T-cell (primary cell): ENCODE measurements around the gene PTP4A1. TPM values are rescaled to one million over a fixed set of nuclear protein-coding genes. Genes with fewer than 3 reads are reported as not detected.

Source experiments
- ATAC-seq, 4 experiments: fragments of 200-7000 bp in 3 of 4; fragments of 150-1000 bp in 1 of 4; cut with Tn5 transposase; replicated peaks in 1 of 4; 1 replicate in 3 of 4; 2 replicates in 1 of 4; pipeline ENCODE4 v1.10.0; 2021; ENCODE audit warnings: moderate library complexity in 3 of 4, mild to moderate bottlenecking in 2 of 4, moderate number of reproducible peaks in 1 of 4
- CTCF ChIA-PET, 2 donors: fragments of 300-600 bp; sonication (Branson Sonifier 250); formaldehyde crosslinking; loops; one replicate each; lab custom pipeline; 2022; ENCODE audit warnings: antibody characterized with exemption in 2 of 2; lab: Charles Lee
- POLR2A ChIA-PET, 2 donors: fragments of 300-600 bp; sonication (Branson Sonifier 250); formaldehyde crosslinking; loops; one replicate each; lab custom pipeline; 2022; ENCODE audit warnings: antibody characterized with exemption in 2 of 2; lab: Charles Lee
- DNase-seq, 35 experiments: peaks; one replicate each; pipeline versions ENCODE4 v3.0.0 to v3.0.0-alpha.2; 2013 to 2023
- H3K27ac ChIP-seq: one replicate; pipeline ENCODE4 v1.5.1; 2013; ENCODE audit warnings: low read length
- H3K27me3 ChIP-seq, 2 experiments: replicated peaks in 1 of 2; 1 replicate in 1 of 2; 2 replicates in 1 of 2; pipeline versions ENCODE4 v1.6.1 to v1.7.0; 2013; ENCODE audit warnings: low read length in 1 of 2, mixed read lengths in 1 of 2; ENCODE audit not compliant: control insufficient read depth in 2 of 2, insufficient read depth in 2 of 2; ENCODE audit errors: extremely low read depth in 1 of 2
- H3K36me3 ChIP-seq, 2 donors: 1 replicate in 1 of 2; 2 replicates in 1 of 2; pipeline versions ENCODE4 v1.6.1 to v1.7.0; 2013; ENCODE audit warnings: low read length in 1 of 2; ENCODE audit not compliant: control insufficient read depth in 2 of 2, insufficient read depth in 1 of 2; ENCODE audit errors: extremely low read depth in 1 of 2
- H3K4me1 ChIP-seq, 2 experiments: 1 replicate in 1 of 2; 2 replicates in 1 of 2; pipeline versions ENCODE4 v1.6.1 to v1.7.0; 2013; ENCODE audit warnings: low read length in 2 of 2, mixed read lengths in 1 of 2; ENCODE audit not compliant: insufficient read depth in 2 of 2, control insufficient read depth in 1 of 2; ENCODE audit errors: extremely low read depth in 1 of 2
- H3K4me3 ChIP-seq, 2 donors: 1 replicate in 1 of 2; 2 replicates in 1 of 2; pipeline versions ENCODE4 v1.5.1 to v1.7.0; 2013; ENCODE audit warnings: mild to moderate bottlenecking in 2 of 2, low read length in 1 of 2, moderate library complexity in 1 of 2; ENCODE audit not compliant: control insufficient read depth in 1 of 2; ENCODE audit errors: extremely low read depth in 1 of 2
- H3K9me3 ChIP-seq: 2 replicates; pipeline ENCODE4 v1.7.0; 2013
- H3K27ac Mint-ChIP-seq, 2 donors: one replicate each; pipeline ENCODE4 v1.8.0; 2020 to 2021; ENCODE audit warnings: mild to moderate bottlenecking in 2 of 2, mixed read lengths in 2 of 2
- H3K27me3 Mint-ChIP-seq, 2 donors: one replicate each; pipeline ENCODE4 v1.8.0; 2021 to 2022; ENCODE audit warnings: mixed read lengths in 2 of 2
- H3K36me3 Mint-ChIP-seq: one replicate; pipeline ENCODE4 v1.8.0; 2021; ENCODE audit warnings: mixed read lengths
- H3K4me1 Mint-ChIP-seq, 3 donors: one replicate each; pipeline ENCODE4 v1.8.0; 2020 to 2022; ENCODE audit warnings: mixed read lengths in 3 of 3, mild to moderate bottlenecking in 1 of 3
- H3K4me3 Mint-ChIP-seq, 3 donors: one replicate each; pipeline ENCODE4 v1.8.0; 2020 to 2022; ENCODE audit warnings: mild to moderate bottlenecking in 3 of 3, mixed read lengths in 3 of 3, moderate library complexity in 3 of 3
- H3K9me3 Mint-ChIP-seq, 3 donors: one replicate each; pipeline ENCODE4 v1.8.0; 2020 to 2022; ENCODE audit warnings: mixed read lengths in 3 of 3
- WGBS: methylation state at CpG from one replicate; pipeline ENCODE4 v1.1.5; 2013; ENCODE audit warnings: missing lambda C conversion rate; ENCODE audit not compliant: insufficient coverage; 5-methylcytosine and 5-hydroxymethylcytosine counted together
- total RNA-seq, 35 experiments: library from RNA in 6 of 35; stranded (reverse) in 6 of 35; fragments of 120-200 nt in 1 of 35; gene quantifications; one replicate each; pipeline versions ENCODE4 v1.2.1 to v1.2.4 and lab custom pipeline; 2013 to 2026

PTP4A1 gene
- total RNA-seq, 5 donors from 2014 or later (not counting 1 experiment from before 2014, with no cell fraction given), result 28.9 to 160 (median 32.0) TPM

DNA sequence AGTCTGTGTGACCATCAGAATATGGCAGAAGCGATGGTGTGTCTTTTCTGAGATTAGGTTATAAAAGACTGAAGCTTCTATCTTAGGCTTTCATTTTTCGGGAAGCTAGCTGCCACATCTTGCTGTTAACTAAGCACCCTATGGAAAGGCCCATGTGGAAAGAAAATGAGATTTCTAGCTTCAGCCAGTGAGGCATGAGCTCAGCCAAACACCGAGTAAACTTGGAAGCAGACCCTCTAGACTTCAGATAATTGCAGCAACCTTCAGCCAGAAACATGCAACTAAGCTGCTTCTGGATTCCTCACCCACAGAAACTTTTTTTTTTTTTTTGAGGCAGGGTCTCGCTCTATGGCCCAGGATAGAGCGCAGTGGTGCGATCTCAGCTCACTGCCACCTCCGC, 20.6 kb downstream of the PTP4A1 start:
- peaks cover 0 to 6% of the 10 kb centered on the region in 2 donors for H3K27me3 Mint-ChIP-seq
- ATAC-seq, result no peak

DNA sequence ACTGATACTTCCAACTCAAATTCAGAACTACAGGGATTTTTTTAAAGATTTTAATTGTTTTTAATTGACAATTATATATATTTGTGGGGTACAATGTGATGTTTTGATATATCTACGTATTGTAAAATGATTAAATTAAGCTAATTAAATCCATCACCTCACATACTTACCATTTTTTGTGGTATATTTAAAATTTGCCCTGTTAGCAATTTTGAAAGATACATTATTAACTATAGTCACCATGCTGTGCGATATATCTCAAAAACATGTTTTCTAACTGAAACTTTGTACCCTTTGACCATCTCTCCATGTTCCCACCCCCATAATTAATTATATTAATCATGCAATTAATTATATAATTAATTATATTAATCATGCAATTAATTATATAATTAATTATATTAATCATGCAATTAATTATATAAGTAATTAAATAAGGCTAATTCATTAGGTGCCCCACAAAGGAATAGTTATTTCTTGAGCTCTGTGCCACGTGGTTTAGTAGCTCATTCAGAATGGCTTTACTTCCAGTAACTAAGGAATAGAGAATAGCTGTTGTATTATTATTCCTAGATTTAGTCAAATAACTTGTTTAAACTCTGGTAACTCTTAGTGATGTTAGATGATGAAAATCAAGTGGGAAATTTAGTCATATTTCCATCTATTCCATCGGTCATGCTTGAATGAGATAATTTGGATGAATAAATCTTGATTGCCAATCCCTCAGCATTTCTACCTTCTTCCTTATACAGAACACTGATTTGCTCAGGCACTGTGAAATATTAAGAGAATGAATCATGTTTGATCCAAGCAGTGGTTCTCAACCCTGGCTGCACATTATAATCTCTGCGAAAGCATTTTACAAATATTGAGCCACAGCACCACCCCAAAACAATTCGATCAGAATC, 25.1 kb downstream of the PTP4A1 start:
- no CpG with 5 or more reads among the region's 6 CpGs for WGBS
- H3K36me3 Mint-ChIP-seq, result no peaks in the 10 kb centered on the region

More for the DNA sequence above, 20.6 kb downstream of the PTP4A1 start:
- Mint-ChIP-seq H3K4me3 (no peak overlapping the region), H3K9me3 (no peaks in the 10 kb centered on the region), H3K4me1 (peaks cover 2% of the 10 kb centered on the region in 3 donors), H3K27ac (no peak overlapping the region), H3K36me3 (no peaks in the 10 kb centered on the region)
- Histone ChIP-seq H3K36me3 (no peaks in the 10 kb centered on the region), H3K9me3 (no peaks in the 10 kb centered on the region), H3K4me1 (peaks cover 0 to 1% of the 10 kb centered on the region in 2 experiments), H3K27ac (no peak overlapping the region), H3K4me3 (no peak overlapping the region), H3K27me3 (peaks cover 0 to 7% of the 10 kb centered on the region in 2 experiments)
- WGBS, result 88% methylated on average over 7 of the region's 7 CpGs
- DNase-seq, result no peak
- ChIA-PET POLR2A (interaction anchor here in 1 of 2 donors (0.9 kb wide), 1 partner anchor 9 kb away, joined by 3 read pairs; no protein-coding TSS in a partner anchor), CTCF (interaction anchor here (0.6 to 1.6 kb wide), 2 partner anchors 9 to 19 kb away, joined by 3 to 4 read pairs; no protein-coding TSS in a partner anchor)

DNA sequence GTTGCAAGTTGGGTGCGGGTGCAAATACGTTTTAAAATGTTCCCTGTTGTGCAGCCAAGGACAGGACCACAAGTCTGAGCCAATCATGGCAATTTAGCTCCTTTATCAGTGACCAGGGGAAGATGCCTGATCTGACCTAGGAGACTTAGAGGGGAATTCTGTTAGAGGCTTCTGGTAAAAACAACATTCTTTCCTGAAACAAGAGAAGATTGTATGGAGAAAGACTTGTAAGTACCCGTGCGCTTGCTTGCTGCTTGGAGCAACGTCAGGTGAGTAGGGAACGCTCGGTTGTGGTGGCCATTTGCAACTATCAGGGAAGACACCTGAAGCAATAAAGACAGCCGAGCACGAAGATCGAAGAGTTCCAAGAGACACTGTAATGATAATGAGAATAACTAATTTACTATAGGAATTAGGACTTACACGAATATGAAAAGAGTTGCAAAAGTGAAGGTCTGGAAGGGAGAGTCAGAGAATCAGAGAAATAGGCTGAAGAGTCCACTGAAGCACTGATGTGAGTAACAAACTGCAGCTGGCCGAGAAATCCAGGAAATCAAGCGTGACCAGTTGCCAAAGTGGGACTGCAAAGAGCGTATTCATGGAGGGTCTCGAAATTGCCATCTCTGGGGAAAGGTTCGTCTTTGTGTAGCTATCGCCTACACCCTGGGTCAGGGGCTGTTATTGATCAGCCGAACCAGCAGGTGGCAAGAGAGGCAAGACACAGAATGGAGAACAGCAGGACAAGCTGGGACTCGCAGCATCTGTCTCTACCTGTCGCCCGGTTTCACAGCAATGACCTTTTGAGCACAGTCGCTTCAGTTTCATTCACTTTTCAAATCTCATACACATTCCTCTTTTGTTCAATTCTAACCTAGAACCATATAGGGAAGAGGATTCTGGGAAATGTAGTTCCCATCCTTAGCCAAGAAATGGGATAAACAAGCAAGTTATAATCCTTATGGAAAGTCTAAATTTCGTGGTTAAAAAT, 26.1 kb downstream of the PTP4A1 start:
- H3K27me3 Mint-ChIP-seq, result peaks cover 0 to 8% of the 10 kb centered on the region in 2 donors
- Histone ChIP-seq H3K9me3 (no peaks in the 10 kb centered on the region), H3K4me3 (peak overlapping the region; percentile 50 to 73), H3K27ac (no peak overlapping the region), H3K4me1 (peaks cover 0 to 9% of the 10 kb centered on the region in 2 experiments), H3K36me3 (no peaks in the 10 kb centered on the region), H3K27me3 (peaks cover 0 to 7% of the 10 kb centered on the region in 2 experiments)
- H3K36me3 Mint-ChIP-seq, result no peaks in the 10 kb centered on the region
- DNase-seq (peak; percentile 56 to 85 (median 68)), ATAC-seq (peak; percentile 97 to 100 (median 100))
- H3K27ac Mint-ChIP-seq, result no peak overlapping the region
- ChIA-PET CTCF (interaction anchor here (0.5 to 3.4 kb wide), 40 partner anchors 9 to 353 kb away, joined by 3 to 137 read pairs (median 4); partner anchors contain the start of gene PHF3 (in 1 of the 2)), POLR2A (interaction anchor here (0.7 to 1.1 kb wide), 2 partner anchors 37 kb away, joined by 3 to 7 read pairs; no protein-coding TSS in a partner anchor)
- H3K4me3 Mint-ChIP-seq, result peak overlapping the region; percentile 74 to 80 (median 79)
- H3K9me3 Mint-ChIP-seq, result no peaks in the 10 kb centered on the region
- peaks cover 16 to 18% (median 16%) of the 10 kb centered on the region in 3 donors for H3K4me1 Mint-ChIP-seq
- 3% methylated on average over 11 of the region's 23 CpGs for WGBS

More for the DNA sequence above, 25.1 kb downstream of the PTP4A1 start:
- H3K4me3 ChIP-seq, result peak overlapping the region in 1 of 2 donors; percentile 50
- DNase-seq (no peak), ATAC-seq (no peak)
- no peak overlapping the region for H3K27ac ChIP-seq
- H3K27me3 Mint-ChIP-seq, result peaks cover 0 to 8% of the 10 kb centered on the region in 2 donors
- no peaks in the 10 kb centered on the region for H3K36me3 ChIP-seq
- no peaks in the 10 kb centered on the region for H3K9me3 ChIP-seq
- no peak overlapping the region for H3K27ac Mint-ChIP-seq
- H3K4me1 ChIP-seq, result peaks cover 0 to 9% of the 10 kb centered on the region in 2 experiments
- CTCF ChIA-PET, result interaction anchor here (0.5 to 3.4 kb wide), 24 partner anchors 9 to 352 kb away, joined by 3 to 137 read pairs (median 5); partner anchors contain the start of gene PHF3 (in 1 of the 2)
- POLR2A ChIA-PET, result interaction anchor here in 1 of 2 donors (1.1 kb wide), 1 partner anchor 38 kb away, joined by 3 read pairs; no protein-coding TSS in a partner anchor
- H3K9me3 Mint-ChIP-seq, result no peaks in the 10 kb centered on the region
- H3K4me1 Mint-ChIP-seq, result peaks cover 16 to 18% (median 16%) of the 10 kb centered on the region in 3 donors
- H3K27me3 ChIP-seq, result peaks cover 0 to 7% of the 10 kb centered on the region in 2 experiments
- peak overlapping the region; percentile 74 to 80 (median 79) for H3K4me3 Mint-ChIP-seq

DNA sequence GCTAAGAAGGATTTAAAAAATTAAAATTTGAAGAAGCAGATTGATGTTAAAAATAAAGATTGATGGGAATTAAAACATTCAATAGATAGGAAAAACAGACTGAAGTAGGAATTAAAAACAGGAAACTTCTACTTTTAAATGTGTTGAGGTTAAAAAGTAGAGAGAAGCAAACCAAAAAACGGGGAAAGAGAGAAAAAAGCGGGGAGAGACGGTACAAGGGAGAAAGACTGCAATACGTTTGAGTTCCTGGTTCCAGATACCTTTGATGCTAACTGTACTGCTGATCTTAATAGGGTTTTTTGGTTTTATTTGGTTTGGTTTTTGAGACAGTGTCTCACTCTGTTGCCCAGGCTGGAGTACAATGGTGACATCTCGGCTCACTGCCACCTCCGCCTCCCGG, 27.0 kb downstream of the PTP4A1 start:
- POLR2A ChIA-PET, result no interaction called here
- H3K36me3 Mint-ChIP-seq, result no peaks in the 10 kb centered on the region
- ATAC-seq, result no peak
- no peaks in the 10 kb centered on the region for H3K9me3 ChIP-seq
- H3K36me3 ChIP-seq, result no peaks in the 10 kb centered on the region
- no peak for DNase-seq
- no peak overlapping the region for H3K4me3 ChIP-seq
- H3K27ac Mint-ChIP-seq, result no peak overlapping the region
- WGBS, result 85% methylated on average over 3 of the region's 7 CpGs
- H3K4me3 Mint-ChIP-seq, result peak overlapping the region in 1 of 3 donors; percentile 79
- H3K4me1 Mint-ChIP-seq, result peaks cover 16 to 18% (median 16%) of the 10 kb centered on the region in 3 donors
- CTCF ChIA-PET, result interaction anchor here (0.6 to 3.4 kb wide), 28 partner anchors 8 to 204 kb away, joined by 3 to 137 read pairs (median 5); partner anchors contain the start of gene PHF3 (in 1 of the 2)
- peaks cover 0 to 9% of the 10 kb centered on the region in 2 experiments for H3K4me1 ChIP-seq
- H3K27me3 Mint-ChIP-seq, result peaks cover 0 to 8% of the 10 kb centered on the region in 2 donors
- H3K9me3 Mint-ChIP-seq, result no peaks in the 10 kb centered on the region
- no peak overlapping the region for H3K27ac ChIP-seq
- H3K27me3 ChIP-seq, result peaks cover 0 to 7% of the 10 kb centered on the region in 2 experiments

DNA sequence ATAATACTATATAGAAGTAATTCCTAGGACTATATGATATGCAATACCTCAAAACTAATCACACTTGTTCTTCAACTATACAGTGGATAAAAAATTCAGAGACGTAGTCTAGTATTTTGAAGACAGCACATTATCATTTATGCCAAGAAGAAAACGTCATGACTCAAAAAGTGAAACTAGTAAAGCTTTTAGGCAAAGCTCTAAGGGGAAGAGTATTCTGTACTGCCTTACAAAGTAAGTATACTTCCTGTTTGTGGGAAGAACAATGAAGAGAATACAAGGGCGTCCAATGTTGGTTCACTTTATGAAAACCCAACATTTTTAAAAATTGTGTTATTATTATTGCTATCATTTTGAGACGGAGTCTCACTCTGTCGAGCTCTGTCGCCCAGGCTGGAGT, 27.9 kb downstream of the PTP4A1 start:
- H3K4me3 ChIP-seq, result no peak overlapping the region
- H3K36me3 ChIP-seq, result no peaks in the 10 kb centered on the region
- H3K27ac ChIP-seq, result no peak overlapping the region
- POLR2A ChIA-PET, result no interaction called here
- H3K4me3 Mint-ChIP-seq, result no peak overlapping the region
- H3K27ac Mint-ChIP-seq, result no peak overlapping the region
- peaks cover 0 to 8% of the 10 kb centered on the region in 2 donors for H3K27me3 Mint-ChIP-seq
- H3K27me3 ChIP-seq, result peaks cover 0 to 7% of the 10 kb centered on the region in 2 experiments
- H3K4me1 Mint-ChIP-seq, result peaks cover 16 to 18% (median 16%) of the 10 kb centered on the region in 3 donors
- H3K9me3 ChIP-seq, result no peaks in the 10 kb centered on the region
- CTCF ChIA-PET, result interaction anchor here (0.7 to 3.4 kb wide), 7 partner anchors 9 to 164 kb away, joined by 4 to 23 read pairs (median 7); no protein-coding TSS in a partner anchor
- no peak for ATAC-seq
- H3K9me3 Mint-ChIP-seq, result no peaks in the 10 kb centered on the region
- no peaks in the 10 kb centered on the region for H3K36me3 Mint-ChIP-seq
- DNase-seq, result no peak
- H3K4me1 ChIP-seq, result peaks cover 0 to 9% of the 10 kb centered on the region in 2 experiments
- no CpG with 5 or more reads among the region's 6 CpGs for WGBS
